PC-3 (cell line): ENCODE results near the gene TMEM204.

Source experiments
- CTCF ChIP-seq: fragments of 300-600 bp; sonication (generic); conservative IDR thresholded peaks from 2 replicates; pipeline ENCODE4 v1.5.1; 2017; ENCODE audit warnings: antibody characterized with exemption, low read depth, mild to moderate bottlenecking, low read length
- EZH2 ChIP-seq: fragments of 300-600 bp; sonication (generic); IDR thresholded peaks from one replicate; pipeline ENCODE4 v1.6.1; 2017; ENCODE audit warnings: antibody characterized with exemption, mild to moderate bottlenecking, low read length; ENCODE audit not compliant: unreplicated experiment

DNA sequence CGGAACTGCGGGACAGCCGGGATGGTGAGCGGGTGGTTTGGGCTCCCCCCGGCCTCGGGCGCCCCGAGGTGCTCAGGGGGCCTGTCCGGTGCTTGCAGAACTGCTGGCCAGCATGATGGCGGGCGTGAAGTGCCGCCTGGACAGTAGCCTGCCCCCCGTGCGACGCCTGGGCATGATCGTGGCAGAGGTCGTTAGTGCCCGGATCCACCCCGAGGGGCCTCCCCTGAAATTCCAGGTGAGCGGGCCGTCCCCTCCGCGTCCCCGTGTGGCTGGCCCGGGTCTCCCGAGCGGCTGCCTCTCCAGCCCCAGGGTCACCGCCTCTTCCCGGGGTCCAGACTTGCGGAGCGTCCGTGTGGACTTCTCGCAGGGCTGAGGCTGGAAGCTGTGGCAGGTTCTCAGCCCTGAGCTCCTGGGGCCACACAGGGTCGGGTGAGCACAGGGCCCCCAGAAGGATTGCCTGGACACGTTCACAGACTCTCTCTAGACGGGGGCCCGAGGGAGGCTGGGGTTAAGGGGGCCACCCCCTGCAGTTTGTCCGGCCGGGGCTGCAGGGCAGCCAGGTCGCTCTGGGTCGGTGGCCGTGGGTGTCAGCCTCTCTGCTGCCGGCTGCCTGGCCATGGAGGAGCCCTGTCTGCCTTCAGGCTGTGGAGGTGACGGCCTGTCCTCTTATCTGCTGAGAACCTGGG lies 32.9 kb upstream of the TMEM204 start:
- TF ChIP-seq EZH2 = no peak
- no peak for TF ChIP-seq CTCF
